Endothelial cell of umbilical vein (primary cell): ENCODE results near the gene LTO1. TPM values are rescaled to one million over a fixed set of nuclear protein-coding genes. Genes with fewer than 3 reads are reported as not detected.

ENCODE experiments used
- BruUV-seq: library from RNA; stranded (reverse); fragments of 400-500 nt; replicated peaks from 2 replicates; lab custom pipeline; 2021; lab: Mats Ljungman, UMichigan
- CTCF ChIA-PET: fragments of 300-600, 350-600 bp; sonication (Branson Sonifier 250); formaldehyde crosslinking; loops from one replicate; lab custom pipeline; 2021; ENCODE audit warnings: antibody characterized with exemption, inconsistent platforms; lab: Charles Lee
- POLR2A ChIA-PET: fragments of 300-600, 350-600 bp; sonication (Branson Sonifier 250); formaldehyde crosslinking; loops from one replicate; lab custom pipeline; 2021; ENCODE audit warnings: antibody characterized with exemption, inconsistent platforms; lab: Charles Lee
- DNase-seq: peaks from one replicate; pipeline ENCODE4 v3.0.0-alpha.2; 2011; ENCODE audit warnings: low read depth, low spot score
- FAIRE-seq: peaks from 2 replicates; lab custom pipeline; 2011; peaks lifted over from hg19 to GRCh38; lab: Jason Lieb, UNC
- H2AFZ ChIP-seq: 2 replicates; pipeline ENCODE4 v1.6.0; 2012; ENCODE audit warnings: low read depth, low read length, control low read depth, inconsistent platforms
- H3K27ac ChIP-seq: 2 replicates; pipeline ENCODE4 v1.5.1; 2011; ENCODE audit warnings: low read depth, mild to moderate bottlenecking, control low read depth, low read length, moderate library complexity; ENCODE audit not compliant: insufficient read depth
- H3K27me3 ChIP-seq, 2 experiments: 2 replicates each; pipeline versions ENCODE4 v1.6.0 to v1.6.1; 2011; ENCODE audit warnings: low read length in 2 of 2, mixed read lengths in 1 of 2; ENCODE audit not compliant: control insufficient read depth in 2 of 2, insufficient read depth in 2 of 2
- H3K36me3 ChIP-seq, 2 experiments: 2 replicates in 1 of 2; 3 replicates in 1 of 2; pipeline ENCODE4 v1.5.1; 2011; ENCODE audit warnings: low read length in 2 of 2, mild to moderate bottlenecking in 1 of 2, moderate library complexity in 1 of 2; ENCODE audit not compliant: control insufficient read depth in 2 of 2, insufficient read depth in 2 of 2; ENCODE audit errors: extremely low read depth in 1 of 2
- H3K4me1 ChIP-seq: 3 replicates; pipeline ENCODE4 v1.5.1; 2011; ENCODE audit warnings: mild to moderate bottlenecking, low read length; ENCODE audit not compliant: control insufficient read depth, insufficient read depth; ENCODE audit errors: extremely low read depth
- H3K4me2 ChIP-seq: 2 replicates; pipeline ENCODE4 v1.6.1; 2011; ENCODE audit warnings: low read length, control low read depth, mixed read lengths; ENCODE audit not compliant: insufficient read depth
- H3K4me3 ChIP-seq, 3 experiments: fragments of 200-600 bp in 1 of 3; sonication (generic), shearing (Covaris generic) in 1 of 3; replicated peaks in 1 of 3; 2 replicates each; pipeline ENCODE4 v1.5.1; 2011 to 2016; ENCODE audit warnings: control low read depth in 3 of 3, low read length in 3 of 3, mild to moderate bottlenecking in 2 of 3, inconsistent platforms in 1 of 3, low read depth in 1 of 3, moderate library complexity in 1 of 3; ENCODE audit not compliant: insufficient read depth in 1 of 3
- H3K79me2 ChIP-seq: 2 replicates; pipeline ENCODE4 v1.6.0; 2012; ENCODE audit warnings: low read length, inconsistent platforms; ENCODE audit not compliant: control insufficient read depth, insufficient read depth
- H3K9ac ChIP-seq: replicated peaks from 2 replicates; pipeline ENCODE3; 2011; ENCODE audit warnings: low read length, control low read depth; ENCODE audit not compliant: insufficient read depth; ENCODE audit errors: extremely low read depth
- H3K9me1 ChIP-seq: replicated peaks from 3 replicates; pipeline ENCODE4 v1.6.0; 2011; ENCODE audit warnings: mild to moderate bottlenecking, low read length; ENCODE audit not compliant: control insufficient read depth, insufficient read depth; ENCODE audit errors: extremely low read depth
- H3K9me3 ChIP-seq: replicated peaks from 2 replicates; pipeline ENCODE4 v1.5.1; 2012; ENCODE audit warnings: low read length, inconsistent platforms; ENCODE audit not compliant: control insufficient read depth, insufficient read depth
- H4K20me1 ChIP-seq: replicated peaks from 2 replicates; pipeline ENCODE3; 2011; ENCODE audit warnings: mild to moderate bottlenecking, low read length; ENCODE audit not compliant: control insufficient read depth, insufficient read depth; ENCODE audit errors: extremely low read depth
- EZH2 ChIP-seq: IDR thresholded peaks from 2 replicates; pipeline ENCODE4 v1.6.1; 2012; ENCODE audit warnings: borderline replicate concordance, low read depth, mild to moderate bottlenecking, moderate library complexity, low read length, inconsistent platforms; ENCODE audit not compliant: severe bottlenecking
- FOS ChIP-seq: IDR thresholded peaks from 2 replicates; pipeline ENCODE4 v1.6.1; 2011; ENCODE audit warnings: mild to moderate bottlenecking, low read length, moderate library complexity, borderline replicate concordance; ENCODE audit not compliant: insufficient read depth
- GATA2 ChIP-seq: IDR thresholded peaks from 2 replicates; pipeline ENCODE4 v1.7.0; 2011; ENCODE audit warnings: low read depth, mild to moderate bottlenecking, moderate library complexity, mixed read lengths, low read length; ENCODE audit not compliant: insufficient read length, insufficient read depth
- JUN ChIP-seq: IDR thresholded peaks from 2 replicates; pipeline ENCODE4 v1.6.1; 2011; ENCODE audit warnings: borderline replicate concordance, low read depth; ENCODE audit not compliant: insufficient read length, insufficient read depth
- MAX ChIP-seq: IDR thresholded peaks from 2 replicates; pipeline ENCODE4 v1.6.1; 2011; ENCODE audit not compliant: insufficient read depth, insufficient read length
- MYC ChIP-seq: IDR thresholded peaks from one replicate; pipeline ENCODE4 v1.6.1; 2011; ENCODE audit warnings: mild to moderate bottlenecking, low read depth, low read length
- POLR2A ChIP-seq: IDR thresholded peaks from 2 replicates; pipeline ENCODE4 v1.6.1; 2012; ENCODE audit warnings: low read depth, mild to moderate bottlenecking, control low read depth, low read length
- POLR2AphosphoS5 ChIP-seq: IDR thresholded peaks from 2 replicates; pipeline ENCODE4 v1.6.1; 2012; ENCODE audit warnings: low read depth, mild to moderate bottlenecking, control low read depth, low read length, moderate library complexity; ENCODE audit not compliant: insufficient read depth
- dilution Hi-C: fragments of 300-500 bp; cut with MboI; formaldehyde crosslinking; loops from one replicate; pipeline ENCODE4 v1.15.0; 2019; ENCODE audit warnings: low sequenced_read_pairs; ENCODE audit not compliant: extremely low pct_ligation_motif_present
- intact Hi-C: fragments of 100-400 bp; cut with micrococcal nuclease; formaldehyde crosslinking; loops from one replicate; pipeline ENCODE4 v1.10.0; 2022
- polyA plus RNA-seq, 4 experiments: library from polyadenylated mRNA; depleted of rRNA in 3 of 4; stranded (reverse) in 3 of 4; unstranded in 1 of 4; fragments of >200 nt; gene quantifications; 2 replicates each; pipeline versions ENCODE4 v1.2.1 to v1.2.3, GENCODE V29; 2011 to 2012; ENCODE audit warnings: missing spikeins in 1 of 4
- total RNA-seq: library from RNA; stranded (reverse); gene quantifications from 2 replicates; pipeline ENCODE4 v1.2.3, GENCODE V29; 2021
- TF ChIP-seq, protein P1 (sequence below), 2 donors: IDR thresholded peaks; 1 replicate in 1 of 2; 2 replicates in 1 of 2; pipeline ENCODE4 v1.5.1; 2011; ENCODE audit warnings: low read length in 2 of 2, mild to moderate bottlenecking in 2 of 2, moderate library complexity in 2 of 2, control low read depth in 1 of 2, inconsistent platforms in 1 of 2, low read depth in 1 of 2; ENCODE audit not compliant: insufficient read depth in 1 of 2; ENCODE audit errors: extremely low read depth in 1 of 2

The LTO1 gene
- total and polyA plus RNA-seq, 2 donors (not counting 3 experiments of a cell fraction or from before 2014, with no cell fraction given): 26.8 to 30.9 TPM

GRCh38 chr11:69707176-69707575, 32.0 kb upstream of the LTO1 start:
- no peak for TF ChIP-seq MYC
- no peak for TF ChIP-seq EZH2
- TF ChIP-seq MAX: no peak
- TF ChIP-seq, protein P1, sequence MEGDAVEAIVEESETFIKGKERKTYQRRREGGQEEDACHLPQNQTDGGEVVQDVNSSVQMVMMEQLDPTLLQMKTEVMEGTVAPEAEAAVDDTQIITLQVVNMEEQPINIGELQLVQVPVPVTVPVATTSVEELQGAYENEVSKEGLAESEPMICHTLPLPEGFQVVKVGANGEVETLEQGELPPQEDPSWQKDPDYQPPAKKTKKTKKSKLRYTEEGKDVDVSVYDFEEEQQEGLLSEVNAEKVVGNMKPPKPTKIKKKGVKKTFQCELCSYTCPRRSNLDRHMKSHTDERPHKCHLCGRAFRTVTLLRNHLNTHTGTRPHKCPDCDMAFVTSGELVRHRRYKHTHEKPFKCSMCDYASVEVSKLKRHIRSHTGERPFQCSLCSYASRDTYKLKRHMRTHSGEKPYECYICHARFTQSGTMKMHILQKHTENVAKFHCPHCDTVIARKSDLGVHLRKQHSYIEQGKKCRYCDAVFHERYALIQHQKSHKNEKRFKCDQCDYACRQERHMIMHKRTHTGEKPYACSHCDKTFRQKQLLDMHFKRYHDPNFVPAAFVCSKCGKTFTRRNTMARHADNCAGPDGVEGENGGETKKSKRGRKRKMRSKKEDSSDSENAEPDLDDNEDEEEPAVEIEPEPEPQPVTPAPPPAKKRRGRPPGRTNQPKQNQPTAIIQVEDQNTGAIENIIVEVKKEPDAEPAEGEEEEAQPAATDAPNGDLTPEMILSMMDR (IDR thresholded peaks at IDR 0.05; ENCODE audit: extremely low read depth in 1 of 2, insufficient read depth in 1 of 2, low read depth in 1 of 2, low read length in 2 of 2): no peak
- TF ChIP-seq GATA2: no peak
- no peak for TF ChIP-seq FOS
- no peak for TF ChIP-seq POLR2AphosphoS5
- TF ChIP-seq POLR2A: no peak
- no peak for TF ChIP-seq JUN
- H3K4me2 ChIP-seq: no peak overlapping the region
- H3K9me1 ChIP-seq: no peaks in the 10 kb centered on the region
- FAIRE-seq: no peak
- intact Hi-C loops: no loop called here
- no peaks in the 10 kb centered on the region for H4K20me1 ChIP-seq
- DNase-seq: no peak
- CTCF ChIA-PET: interaction anchor here (1.0 to 2.4 kb wide), 6 partner anchors 11 to 460 kb away, joined by 3 to 9 read pairs (median 4); no protein-coding TSS in a partner anchor
- no peaks in the 10 kb centered on the region for H3K9me3 ChIP-seq
- H3K27ac ChIP-seq: no peak overlapping the region
- no TSS peak for BruUV-seq
- H3K36me3 ChIP-seq: no peaks in the 10 kb centered on the region
- dilution Hi-C loops: no loop called here
- no peaks in the 10 kb centered on the region for H3K79me2 ChIP-seq
- no peak overlapping the region for H2AFZ ChIP-seq
- H3K4me1 ChIP-seq: no peaks in the 10 kb centered on the region
- POLR2A ChIA-PET: interaction anchor here (0.5 kb wide), 1 partner anchor 88 kb away, joined by 4 read pairs; no protein-coding TSS in a partner anchor
- no peak overlapping the region for H3K4me3 ChIP-seq
- peaks cover 43 to 49% of the 10 kb centered on the region in 2 experiments for H3K27me3 ChIP-seq
- no peak overlapping the region for H3K9ac ChIP-seq
